GM21737 (cell line): Measurements from ENCODE around the gene C3orf18.

Source experiments
- ATAC-seq: cut with Tn5 transposase; IDR thresholded peaks from one replicate; pipeline ENCODE4 v1.9.1; 2021; ENCODE audit warnings: mild to moderate bottlenecking, moderate library complexity; ENCODE audit not compliant: unreplicated experiment

C3orf18 gene

DNA sequence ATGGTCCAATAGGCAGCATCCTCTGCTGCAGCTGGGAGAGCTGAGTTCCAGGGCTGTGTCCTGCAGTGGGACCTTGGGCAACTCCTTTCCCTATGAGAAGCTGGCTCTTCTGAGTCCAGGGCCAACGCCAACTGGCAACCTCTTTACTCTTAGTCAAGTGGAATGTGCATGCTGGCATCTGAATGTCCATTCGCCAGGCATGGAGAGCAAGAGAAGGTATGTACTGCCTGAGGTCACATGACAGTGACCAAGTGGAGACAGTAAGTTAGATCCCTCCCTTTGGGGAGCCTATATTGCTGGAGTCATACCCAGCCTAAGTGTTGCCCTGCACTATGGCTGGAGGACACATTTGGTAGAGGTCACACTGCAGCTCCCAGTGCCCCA is 13.9 kb upstream of the C3orf18 start:
- no peak for ATAC-seq

DNA sequence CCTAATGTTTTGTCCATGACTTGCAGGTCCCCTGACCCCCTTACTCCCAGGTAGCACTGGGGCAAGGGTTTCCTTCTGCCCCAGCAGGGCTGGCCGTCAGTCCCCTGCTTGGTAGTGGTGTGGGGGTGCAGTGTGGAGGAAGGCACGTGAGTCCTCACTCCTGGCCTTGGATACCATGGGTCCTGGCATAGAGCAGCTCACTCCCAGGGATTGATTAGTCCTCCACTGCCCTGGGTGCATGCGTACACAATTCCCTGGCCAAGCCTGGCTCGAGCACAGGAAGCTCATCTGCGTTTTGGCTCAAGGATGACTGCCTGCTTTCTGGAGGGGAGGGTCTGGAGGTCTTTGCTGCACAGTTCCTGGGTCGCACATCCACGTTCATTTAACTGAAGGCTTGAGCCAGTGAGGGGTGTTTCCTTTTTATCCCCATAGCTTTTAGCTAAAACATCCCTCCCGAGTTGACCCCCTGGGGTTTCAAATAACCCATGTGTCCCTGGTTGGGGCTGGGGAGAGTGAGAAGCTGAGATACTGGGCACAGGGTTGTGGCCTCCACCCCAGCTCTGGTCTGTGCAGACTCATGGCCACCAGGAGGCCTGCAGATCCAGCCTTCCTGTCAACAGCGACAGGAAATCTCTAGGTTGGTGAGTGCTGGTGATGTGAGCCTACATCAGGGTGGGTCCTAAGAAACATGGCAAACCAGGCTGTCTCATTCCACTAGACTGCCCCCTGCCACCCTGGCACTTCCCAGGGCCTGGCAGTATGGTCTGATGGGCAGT is 13.3 kb upstream of the C3orf18 start:
- ATAC-seq = no peak

DNA sequence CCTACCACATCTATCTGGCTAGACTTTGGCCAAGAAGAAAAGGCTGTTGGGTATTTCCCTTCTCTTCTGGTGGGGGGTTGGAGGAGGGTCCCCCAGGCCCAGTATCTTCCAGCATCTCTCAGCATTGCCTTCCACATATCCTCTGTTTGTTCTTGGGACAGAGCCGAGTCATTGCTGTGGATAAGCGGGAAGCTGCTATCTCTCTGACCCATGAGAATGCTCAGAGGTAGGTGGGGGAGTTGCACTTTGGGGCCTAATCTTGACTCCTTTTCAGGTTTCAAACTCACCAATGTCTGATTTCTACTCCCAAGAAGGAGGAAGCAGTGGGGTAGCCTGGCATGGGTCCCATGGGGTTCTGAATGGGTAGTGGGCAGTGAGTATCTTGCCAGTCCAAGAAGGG is 9.8 kb upstream of the C3orf18 start:
- ATAC-seq = no peak

- no peak for ATAC-seq
Observed at GRCh38 chr3:50575372-50575771, 7.8 kb upstream of the C3orf18 start.

- ATAC-seq = no peak
Observed at GRCh38 chr3:50574444-50574831, 6.9 kb upstream of the C3orf18 start.

GRCh38 chr3:50573566-50574443 is 6.3 kb upstream of the C3orf18 start:
- ATAC-seq = no peak

DNA sequence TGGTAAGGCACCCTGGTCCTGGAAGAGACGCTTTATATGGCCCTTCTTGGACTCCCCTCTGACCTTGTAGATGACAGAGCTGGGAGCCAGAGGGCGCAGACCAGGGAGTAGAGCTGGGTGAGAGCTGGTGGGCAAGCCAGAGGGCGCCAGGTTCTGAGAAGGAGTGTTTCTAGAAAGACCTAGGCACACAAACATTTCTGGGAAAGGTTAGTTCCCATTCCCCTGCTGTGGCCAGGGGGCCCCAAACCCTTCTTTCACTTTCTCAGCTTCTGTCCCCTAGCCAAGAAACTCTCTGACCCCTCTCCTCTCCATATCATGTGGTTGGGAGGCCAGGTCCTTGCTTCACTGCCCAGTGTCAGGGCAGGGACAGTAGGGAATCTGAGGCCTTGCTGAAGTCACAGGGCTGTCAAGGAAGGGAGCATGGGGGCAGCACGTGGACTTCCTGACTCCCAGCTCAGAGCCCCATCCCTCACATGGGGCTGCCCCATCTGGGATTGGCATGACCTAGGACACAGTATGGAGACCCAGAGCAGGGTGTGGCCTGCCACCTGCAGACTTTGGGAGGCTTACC is 5.3 kb upstream of the C3orf18 start:
- no peak for ATAC-seq

DNA sequence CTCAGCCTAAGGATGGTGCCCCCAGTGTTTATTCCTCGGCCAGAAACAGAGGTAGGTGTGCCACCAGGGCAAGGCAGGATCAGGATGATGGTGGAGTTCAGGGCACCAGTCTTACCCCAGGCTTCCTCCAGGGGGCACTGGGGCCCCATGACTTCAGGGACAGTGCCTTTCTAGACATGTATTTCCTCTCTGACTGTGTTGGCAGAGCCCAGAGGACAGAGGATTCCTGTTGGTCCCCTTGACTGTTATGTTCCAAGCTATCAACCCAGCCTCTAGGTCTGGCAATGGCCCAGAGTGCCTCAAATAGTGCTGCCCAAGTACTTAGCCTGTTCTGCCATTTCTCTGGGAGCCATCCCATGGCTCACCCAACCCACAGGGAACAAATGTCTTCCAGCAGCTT is 4.6 kb upstream of the C3orf18 start:
- ATAC-seq = no peak

DNA sequence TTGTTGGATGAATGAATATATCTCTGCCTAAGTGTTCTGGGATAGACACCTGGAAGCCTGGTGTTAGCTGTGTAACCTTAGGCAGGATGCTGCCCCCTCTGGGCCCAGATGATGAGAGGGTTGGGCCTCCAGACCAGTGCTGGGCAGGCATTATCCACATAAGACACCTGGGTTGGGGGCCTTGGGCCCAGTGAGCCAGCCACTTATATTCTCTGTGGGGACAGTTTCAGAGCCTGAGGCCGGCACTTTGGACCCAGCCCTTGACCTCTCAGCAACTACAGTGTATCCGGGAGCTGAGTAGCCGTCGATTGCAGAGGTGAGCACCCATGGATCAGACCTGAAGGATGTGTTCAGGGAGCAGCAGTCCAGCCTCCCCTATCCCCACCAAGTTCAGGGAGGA is 3.9 kb upstream of the C3orf18 start:
- ATAC-seq = no peak

DNA sequence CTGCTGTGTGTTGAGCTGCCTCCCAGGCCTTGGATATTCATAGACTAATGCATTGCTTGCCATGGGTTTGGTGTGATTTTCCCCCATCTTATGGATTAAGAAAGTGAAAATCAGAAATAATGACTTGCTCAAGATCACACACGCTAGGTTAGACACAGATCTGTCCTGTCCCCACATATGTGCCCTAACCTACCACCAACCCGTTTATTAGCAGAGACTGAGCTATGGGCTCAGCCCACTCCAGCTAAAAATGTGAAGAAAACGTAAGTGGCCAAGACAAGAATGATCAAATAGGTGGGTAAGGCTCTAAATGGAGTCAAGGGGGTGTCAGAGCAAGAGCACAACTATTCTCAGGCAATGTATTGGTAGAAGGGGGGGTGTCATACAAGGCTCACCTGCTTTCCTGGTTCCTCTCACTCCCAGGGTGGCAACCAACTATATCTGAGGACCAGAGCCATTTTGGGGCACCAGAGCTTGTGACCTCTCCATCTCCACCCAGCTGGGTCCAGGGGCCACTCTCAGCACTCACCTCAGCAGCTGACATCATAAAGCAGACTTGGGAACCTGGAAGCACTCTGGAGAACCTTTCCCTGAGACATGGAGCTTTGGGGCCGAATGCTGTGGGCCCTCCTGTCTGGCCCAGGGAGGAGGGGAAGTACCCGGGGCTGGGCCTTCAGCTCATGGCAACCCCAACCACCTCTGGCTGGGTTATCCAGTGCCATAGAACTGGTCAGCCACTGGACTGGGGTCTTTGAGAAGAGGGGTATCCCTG is 3.1 kb upstream of the C3orf18 start:
- no peak for ATAC-seq

DNA sequence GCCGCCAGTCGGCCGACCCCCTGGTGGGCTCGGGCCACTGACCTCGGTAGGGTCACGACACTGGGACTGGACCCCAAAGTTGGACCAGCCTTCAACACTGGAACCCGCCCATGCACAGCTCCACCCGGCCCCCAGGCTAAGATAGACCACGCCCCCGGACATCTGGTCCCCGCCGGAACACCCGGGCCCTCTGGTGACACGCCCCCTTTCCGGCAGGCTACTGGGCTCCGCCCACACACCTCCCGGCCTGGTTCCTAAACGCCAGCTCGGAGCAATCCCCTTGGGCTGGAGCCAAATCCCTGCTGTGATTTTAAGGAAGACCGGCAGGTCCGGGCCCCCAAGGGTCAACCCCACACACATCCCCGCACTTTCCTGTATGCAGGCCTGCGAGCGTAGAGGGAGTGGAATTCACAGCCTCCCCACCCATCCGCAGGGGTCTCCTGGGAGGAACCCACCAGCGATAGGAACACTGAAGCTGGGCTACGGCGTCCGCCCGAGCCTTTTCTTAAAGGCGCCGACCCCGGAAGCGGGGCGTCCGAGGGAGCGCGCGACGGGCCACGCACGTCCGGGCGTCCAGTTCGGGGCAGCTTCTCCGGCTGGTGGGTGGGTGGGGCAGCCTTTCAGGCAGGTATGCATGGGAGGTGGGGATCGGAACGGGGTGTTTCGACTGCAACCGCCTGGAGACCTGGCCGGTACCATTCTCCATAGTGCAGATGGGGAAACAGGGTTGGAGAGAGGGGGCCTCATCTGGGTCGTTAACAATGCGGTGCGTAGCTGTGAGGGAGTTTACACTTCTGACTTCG is 1.6 kb upstream of the C3orf18 start, which contains the start of gene HEMK1:
Gene HEMK1, plus strand, starts transcription at position 576 of the 803 bp plus-strand sequence. CDS start 1,583 bp downstream, outside the sequence.
- ATAC-seq = peak; percentile 62

GRCh38 chr3:50567011-50567385 is 549 bp downstream of the C3orf18 start:
- no peak for ATAC-seq

GRCh38 chr3:50564321-50564720 is 3.2 kb downstream of the C3orf18 start:
- no peak for ATAC-seq

DNA sequence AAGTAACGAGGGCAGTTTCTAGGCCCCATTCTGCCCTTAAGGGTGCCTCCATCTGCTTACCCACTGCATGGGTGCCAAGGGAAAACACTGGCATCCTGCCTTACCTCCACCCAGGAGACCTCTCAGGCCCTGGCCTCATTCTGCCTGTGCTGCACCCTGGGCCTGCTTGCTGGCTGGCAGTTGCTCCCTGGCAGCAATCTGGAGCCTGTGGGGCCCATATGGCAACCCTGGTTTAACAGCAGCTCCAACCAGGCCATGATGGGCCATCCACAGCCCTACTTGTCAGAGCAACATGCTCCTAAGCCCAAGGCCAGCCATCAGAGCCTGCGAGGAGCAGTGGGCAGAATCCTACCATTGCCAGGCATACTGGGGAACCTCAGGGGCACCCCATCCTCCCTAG is 3.7 kb downstream of the C3orf18 start:
- ATAC-seq = no peak

GRCh38 chr3:50562861-50563260 is 4.7 kb downstream of the C3orf18 start:
- no peak for ATAC-seq

GRCh38 chr3:50559702-50560101 is 7.8 kb downstream of the C3orf18 start:
- ATAC-seq = no peak

- ATAC-seq = no peak
Observed at GRCh38 chr3:50557915-50558314, 9.6 kb downstream of the C3orf18 start.

DNA sequence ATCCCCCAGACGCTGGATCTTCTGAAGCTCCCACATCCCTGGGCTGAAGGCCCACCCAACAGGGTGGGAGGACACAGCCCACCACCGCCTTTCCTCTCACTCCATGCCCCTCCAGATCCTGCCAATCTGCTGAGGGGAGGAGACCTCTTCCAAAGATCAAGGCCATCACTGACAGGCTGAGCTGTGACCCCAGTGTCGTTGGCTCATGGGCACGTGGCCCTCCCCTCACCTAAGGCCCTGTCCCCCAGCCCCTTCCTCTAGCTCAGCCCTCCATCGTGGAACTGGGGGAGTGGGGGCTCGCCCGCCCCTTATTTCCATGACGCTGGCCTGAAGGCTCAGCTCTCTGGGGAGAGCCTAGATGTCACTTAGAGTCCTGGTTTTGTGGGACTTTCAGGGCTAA is 10.4 kb downstream of the C3orf18 start:
- no peak for ATAC-seq

GRCh38 chr3:50554553-50554952 is 13.0 kb downstream of the C3orf18 start:
- ATAC-seq = no peak

GRCh38 chr3:50552598-50552997 is 14.9 kb downstream of the C3orf18 start:
- no peak for ATAC-seq
